ENCODE measurements around the gene PAAF1.
"Not testable (repeated sequence)": the region's sequence is repeated elsewhere in the genome, so short reads cannot be mapped to it uniquely, and the experiment has no call there.

Gene PAAF1

GRCh38 chr11:73888244-73888643 lies 11.4 kb downstream of the PAAF1 start:
- DNase-seq: no peak

GRCh38 chr11:73889019-73889418 lies 12.2 kb downstream of the PAAF1 start:
- no peak for DNase-seq

- no peak for DNase-seq
Measured at GRCh38 chr11:73889536-73889935, 12.7 kb downstream of the PAAF1 start.

DNA sequence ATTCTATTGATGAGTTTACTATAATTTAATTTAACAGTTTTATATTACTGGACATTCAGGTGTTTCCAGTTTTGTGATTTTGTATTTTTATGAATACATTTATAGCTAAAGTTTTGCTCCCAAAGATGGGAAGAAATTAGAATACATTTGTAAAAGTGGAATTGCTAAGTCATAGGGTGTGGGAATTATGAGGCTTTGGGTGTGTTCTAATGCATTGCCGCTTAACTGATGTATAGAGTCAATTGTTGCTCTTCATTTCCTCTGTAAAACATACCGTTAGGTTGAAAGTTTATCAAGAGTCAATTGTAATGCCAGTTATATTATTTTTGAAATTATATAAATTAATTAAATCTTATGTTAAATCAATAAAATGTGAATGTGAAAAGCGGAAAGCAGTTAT lies 16.2 kb downstream of the PAAF1 start:
- DNase-seq: no peak

- no peak for DNase-seq
Measured at GRCh38 chr11:73894725-73895335, 18.0 kb downstream of the PAAF1 start.

DNA sequence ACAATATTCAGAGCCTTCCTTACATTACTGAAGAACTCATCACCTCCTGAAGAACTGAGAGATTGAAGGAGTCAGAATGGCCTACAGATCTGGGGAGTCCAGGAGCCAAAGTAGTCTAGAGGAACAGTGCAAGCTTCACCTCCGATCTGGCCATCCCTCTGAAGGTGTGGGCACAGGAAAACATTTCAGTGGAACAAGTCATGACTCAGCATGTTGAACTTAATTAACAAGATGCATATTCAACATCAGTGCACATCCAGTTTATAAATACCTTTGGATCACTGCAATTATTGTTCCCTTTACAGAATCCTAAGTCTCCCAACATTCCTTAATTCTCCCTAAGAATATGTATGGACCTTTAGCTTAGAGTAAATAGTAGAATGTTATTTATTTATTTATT lies 25.5 kb downstream of the PAAF1 start:
- no peak for DNase-seq

DNA sequence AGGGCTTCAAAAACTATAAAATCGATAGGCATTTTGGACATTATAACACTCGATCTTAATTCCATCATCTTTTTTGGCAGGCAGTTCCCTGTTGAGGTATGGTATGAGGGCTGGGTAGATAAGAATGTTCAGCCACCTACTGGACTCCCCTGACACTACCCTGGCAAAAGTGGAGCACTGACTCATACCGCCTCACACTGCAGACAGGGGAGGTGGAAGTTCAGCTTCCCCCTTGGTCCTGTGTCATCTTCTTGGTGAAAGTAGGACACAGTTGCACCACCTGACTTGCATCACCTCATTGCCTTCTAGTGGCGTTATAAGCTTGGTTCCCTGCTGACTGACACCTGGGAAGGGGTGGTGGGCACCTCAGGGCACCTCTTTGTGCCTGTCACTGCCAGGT lies 30.4 kb downstream of the PAAF1 start:
- DNase-seq: peak; percentile 5 to 31

DNA sequence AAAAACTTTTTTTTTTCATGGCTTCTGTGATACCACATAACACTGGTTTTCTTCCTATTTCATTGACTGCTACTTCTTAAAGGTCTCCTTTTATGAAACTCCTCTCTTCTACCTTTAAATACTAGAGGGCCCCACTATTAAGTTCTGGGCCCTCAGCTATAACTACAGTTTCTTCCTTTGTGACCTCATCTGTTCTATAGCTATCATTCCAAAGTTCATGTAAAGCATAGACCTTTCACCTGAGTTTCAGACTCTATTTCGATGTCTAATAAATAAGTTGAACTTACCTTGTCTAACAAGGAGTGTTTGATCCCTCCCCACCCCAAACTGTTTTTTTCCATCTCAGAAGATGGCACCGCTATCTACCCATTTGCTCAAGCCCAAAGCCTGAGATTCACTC lies 35.2 kb downstream of the PAAF1 start:
- DNase-seq: no peak

GRCh38 chr11:73913472-73913871 lies 36.7 kb downstream of the PAAF1 start:
- DNase-seq: no peak

DNA sequence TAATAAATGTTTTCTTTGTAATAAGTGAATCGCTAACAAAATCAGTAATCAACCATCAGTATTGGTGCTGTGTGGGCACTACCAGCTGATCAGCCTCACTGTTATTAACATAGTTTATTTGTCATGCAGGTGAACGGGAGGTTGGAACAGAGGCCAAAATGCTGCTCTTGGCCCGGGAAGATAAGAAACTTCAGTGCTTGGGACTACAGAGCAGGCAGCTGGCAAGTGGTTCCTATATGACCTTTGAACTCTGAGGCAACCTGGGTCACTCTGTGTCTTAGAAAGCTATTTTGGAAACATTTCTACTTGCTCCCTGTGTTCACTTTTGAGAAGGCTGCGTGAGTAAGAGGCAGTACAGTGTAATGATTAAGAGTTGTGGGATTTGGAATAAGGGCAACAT lies 37.5 kb downstream of the PAAF1 start:
- DNase-seq: no peak

- no peak for DNase-seq
Measured at GRCh38 chr11:73916435-73916834, 39.6 kb downstream of the PAAF1 start.

DNA sequence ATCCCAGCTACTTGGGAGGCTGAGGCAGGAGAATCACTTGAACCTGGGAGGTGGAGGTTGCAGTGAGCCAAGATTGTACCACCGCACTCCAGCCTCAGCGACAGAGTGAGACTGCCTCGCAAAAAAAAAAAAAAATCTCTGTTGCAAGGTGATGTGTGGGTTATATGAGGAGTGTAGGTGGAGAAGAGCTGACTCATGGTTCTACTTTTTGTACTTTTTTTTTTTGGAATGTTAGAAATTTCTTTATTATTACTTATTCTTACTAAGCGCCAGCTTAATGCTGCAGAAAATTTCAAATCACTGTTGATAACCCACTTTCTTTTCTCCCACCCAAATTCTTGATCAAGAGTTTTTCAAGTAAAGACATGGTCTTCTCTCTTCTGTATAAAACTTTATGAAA lies 44.4 kb downstream of the PAAF1 start:
- DNase-seq: no peak

- DNase-seq: no peak
Measured at GRCh38 chr11:73929388-73929787, 52.6 kb downstream of the PAAF1 start.

DNA sequence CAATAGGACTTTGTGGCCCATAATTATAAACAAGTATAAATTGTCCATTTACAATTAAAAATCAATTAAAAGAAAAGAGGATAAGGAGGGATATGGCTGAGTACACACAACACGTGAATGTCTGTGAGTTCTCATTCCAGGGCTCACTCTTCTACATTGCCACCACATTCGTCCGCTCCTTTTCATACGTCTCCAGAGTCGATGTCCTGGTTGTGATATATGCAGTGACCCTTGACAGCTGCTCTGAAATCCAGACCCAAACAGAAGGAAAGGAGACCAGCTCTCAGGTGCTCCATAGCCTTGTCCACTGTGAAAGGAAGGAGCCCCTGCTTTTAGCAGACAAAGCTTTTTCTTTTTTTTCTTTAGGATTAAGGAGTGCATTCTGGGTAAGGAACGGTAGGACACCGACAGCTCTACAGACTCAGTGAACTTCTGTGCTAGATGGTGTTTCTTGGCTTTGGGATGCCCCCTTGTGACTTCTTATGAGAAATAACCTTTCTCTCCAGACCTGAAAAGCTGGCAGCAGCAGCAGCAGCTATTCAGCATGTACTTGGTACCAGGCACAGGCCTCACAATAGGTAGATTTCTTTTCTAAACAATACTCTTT lies 54.3 kb downstream of the PAAF1 start:
- DNase-seq: peak; percentile 60 to 67

DNA sequence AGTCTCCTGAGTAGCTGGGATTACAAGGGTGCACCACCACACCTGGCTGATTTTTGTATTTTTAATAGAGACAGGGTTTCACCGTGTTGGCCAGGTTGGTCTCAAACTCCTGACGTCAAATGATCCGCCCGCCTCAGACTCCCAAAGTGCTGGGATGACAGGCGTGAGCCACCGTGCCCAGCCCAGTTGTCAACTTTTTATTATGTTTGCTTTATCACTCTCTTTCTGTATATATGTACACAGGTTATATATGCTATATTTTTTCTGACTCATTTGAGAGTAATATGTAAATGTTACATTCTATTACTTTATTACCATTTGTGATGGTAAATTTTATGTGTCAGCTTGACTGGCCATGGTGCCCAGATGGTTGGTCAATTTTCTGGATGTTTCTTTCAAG lies 55.2 kb downstream of the PAAF1 start:
- DNase-seq: no peak

DNA sequence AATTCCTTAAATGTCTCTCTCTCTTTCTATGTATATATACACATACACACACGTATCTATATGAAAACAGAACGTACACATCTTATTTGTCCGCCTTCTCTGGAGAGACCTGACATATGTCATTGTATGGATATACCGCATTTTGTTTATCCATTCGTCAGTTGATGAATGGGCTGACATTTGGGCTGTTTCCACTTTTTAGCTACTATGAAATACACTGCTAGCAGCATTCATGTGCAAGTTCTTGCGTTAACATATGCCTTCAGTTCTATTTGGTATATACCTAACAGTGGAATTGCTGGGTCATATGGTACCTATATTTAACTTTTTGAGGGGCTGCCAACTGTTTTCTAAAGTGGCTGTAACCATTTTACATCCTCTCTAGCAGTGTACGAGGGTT lies 56.0 kb downstream of the PAAF1 start:
- DNase-seq: no peak

GRCh38 chr11:73936047-73936446 lies 59.2 kb downstream of the PAAF1 start:
- DNase-seq: not testable (repeated sequence)

GRCh38 chr11:73939096-73939495 lies 62.3 kb downstream of the PAAF1 start:
- no peak for DNase-seq

- no peak for DNase-seq
Measured at GRCh38 chr11:73940801-73941570, 64.2 kb downstream of the PAAF1 start.

DNA sequence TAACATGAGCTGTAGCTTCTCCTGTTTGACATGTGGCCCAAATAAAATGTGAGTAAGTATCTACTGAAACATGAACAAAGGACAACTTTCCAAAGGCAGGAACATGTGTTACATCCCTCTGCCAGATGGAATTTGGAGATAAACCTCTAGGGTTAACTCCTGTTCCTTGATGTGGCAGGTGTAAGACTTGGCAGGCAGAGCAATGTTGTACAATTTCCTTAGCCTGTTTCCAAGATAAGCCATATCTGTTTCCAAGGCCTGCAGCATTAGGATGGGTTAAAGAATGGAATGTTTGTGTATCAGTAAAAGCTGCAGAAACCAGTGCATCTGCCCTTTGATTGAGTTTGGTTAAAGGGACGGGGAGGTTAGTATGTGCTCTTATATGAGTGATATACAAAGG lies 65.2 kb downstream of the PAAF1 start:
- DNase-seq: no peak

DNA sequence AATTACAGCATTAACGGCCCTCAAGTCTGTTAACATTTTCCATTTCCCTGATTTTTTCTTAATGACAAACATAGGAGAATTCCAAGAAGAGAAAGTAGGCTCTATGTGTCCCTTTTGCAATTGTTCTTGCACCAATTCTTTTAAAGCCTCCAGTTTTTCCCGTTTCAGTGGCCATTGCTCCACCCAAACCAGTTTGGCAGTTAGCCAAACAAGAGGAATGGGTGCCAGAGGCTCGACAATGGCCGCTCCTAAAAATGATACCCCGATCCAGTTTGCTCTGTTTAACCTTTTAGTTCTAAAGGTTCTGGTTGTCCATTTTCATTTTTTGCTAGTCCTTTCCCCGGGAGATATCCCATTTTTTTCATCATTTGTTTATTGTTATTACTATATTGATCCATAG lies 67.3 kb downstream of the PAAF1 start:
- DNase-seq: no peak

DNA sequence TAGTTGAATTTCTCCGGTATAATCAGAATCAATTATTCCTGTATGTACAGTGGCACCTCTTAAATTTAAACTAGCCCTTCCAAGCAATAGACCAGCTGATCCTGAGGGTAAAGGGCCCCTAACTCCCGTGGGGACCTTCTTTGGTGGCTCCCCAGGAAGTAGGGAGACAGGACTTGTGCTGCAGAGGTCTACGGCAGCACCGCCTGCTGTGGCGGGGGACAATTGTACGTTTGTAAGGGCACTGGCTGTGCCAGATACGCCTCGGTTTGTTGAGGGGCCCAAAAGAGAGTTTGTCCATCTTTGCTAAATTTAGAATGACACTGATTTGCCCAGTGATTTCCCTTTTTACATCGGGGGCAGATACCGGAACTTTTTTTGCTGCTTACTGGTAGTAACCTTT lies 68.1 kb downstream of the PAAF1 start:
- DNase-seq: no peak

DNA sequence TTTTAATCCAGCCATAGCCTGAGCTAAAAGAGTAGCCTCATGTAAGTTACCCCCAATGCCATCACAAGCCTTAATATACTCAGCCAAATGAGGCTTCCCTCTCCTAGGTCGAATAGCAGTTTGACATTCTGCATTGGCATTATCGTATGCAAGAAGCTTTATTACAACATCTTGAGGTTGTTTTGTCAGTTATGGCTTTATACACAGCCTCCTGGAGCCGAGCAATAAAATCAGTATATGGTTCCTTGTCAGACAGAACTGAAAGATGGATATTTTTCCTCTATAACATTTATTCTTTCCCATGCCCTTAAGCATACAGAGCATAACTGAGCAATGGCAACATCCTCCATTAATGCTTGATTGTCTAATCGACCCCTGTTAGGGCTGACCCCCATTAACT lies 68.6 kb downstream of the PAAF1 start:
- no peak for DNase-seq

GRCh38 chr11:73946798-73947458 lies 70.1 kb downstream of the PAAF1 start:
- DNase-seq: no peak
